Muscle layer of duodenum (tissue), 2 donors: ENCODE results near the gene RPL11.
"Not testable (repeated sequence)": the region's sequence is repeated elsewhere in the genome, so short reads cannot be mapped to it uniquely, and the experiment has no call there.

Source experiments
- H3K27ac ChIP-seq: one replicate; pipeline ENCODE4 v1.7.0; 2013; ENCODE audit warnings: mild to moderate bottlenecking, low read length
- H3K27me3 ChIP-seq: one replicate; pipeline ENCODE4 v1.7.0; 2013; ENCODE audit warnings: low read depth, mild to moderate bottlenecking, control low read depth, low read length
- H3K36me3 ChIP-seq, 2 donors: one replicate each; pipeline ENCODE4 v1.7.0; 2013; ENCODE audit warnings: low read length in 2 of 2, control low read depth in 1 of 2, mild to moderate bottlenecking in 1 of 2; ENCODE audit not compliant: insufficient read depth in 2 of 2, control insufficient read depth in 1 of 2
- H3K4me1 ChIP-seq, 2 donors: one replicate each; pipeline ENCODE4 v1.7.0; 2013; ENCODE audit warnings: low read length in 2 of 2, mild to moderate bottlenecking in 2 of 2, control low read depth in 1 of 2, moderate library complexity in 1 of 2; ENCODE audit not compliant: insufficient read depth in 2 of 2, control insufficient read depth in 1 of 2
- H3K4me3 ChIP-seq, 2 donors: one replicate each; pipeline ENCODE4 v1.7.0; 2013; ENCODE audit warnings: low read length in 2 of 2, low read depth in 1 of 2, mild to moderate bottlenecking in 1 of 2
- H3K9me3 ChIP-seq, 2 donors: one replicate each; pipeline ENCODE4 v1.7.0; 2013; ENCODE audit warnings: low read length in 2 of 2, control low read depth in 1 of 2, mild to moderate bottlenecking in 1 of 2; ENCODE audit not compliant: control insufficient read depth in 1 of 2
- donor health status: healthy.

Gene RPL11

DNA sequence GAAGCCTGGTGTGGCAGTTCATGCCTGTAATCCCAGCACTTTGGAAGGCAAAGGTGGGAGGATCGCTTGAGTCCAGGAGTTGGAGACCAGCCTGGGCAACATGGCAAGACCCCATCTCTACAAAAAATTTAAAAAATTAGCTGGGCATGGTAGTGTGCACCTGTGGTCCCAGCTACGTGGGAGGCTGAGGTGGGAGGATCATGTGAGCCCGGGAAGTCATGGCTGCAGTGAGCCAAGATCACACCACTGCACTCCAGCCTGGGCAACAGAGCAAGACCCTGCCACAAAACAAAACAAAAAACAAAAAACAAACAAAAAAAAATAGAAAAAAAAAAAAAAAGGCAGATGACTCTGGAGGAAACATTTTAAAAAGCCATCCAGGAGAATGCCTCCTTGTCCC lies 3.9 kb upstream of the RPL11 start:
- not testable (repeated sequence) for H3K4me1 ChIP-seq, H3K36me3 ChIP-seq, H3K9me3 ChIP-seq, H3K27ac ChIP-seq, H3K27me3 ChIP-seq, H3K4me3 ChIP-seq

DNA sequence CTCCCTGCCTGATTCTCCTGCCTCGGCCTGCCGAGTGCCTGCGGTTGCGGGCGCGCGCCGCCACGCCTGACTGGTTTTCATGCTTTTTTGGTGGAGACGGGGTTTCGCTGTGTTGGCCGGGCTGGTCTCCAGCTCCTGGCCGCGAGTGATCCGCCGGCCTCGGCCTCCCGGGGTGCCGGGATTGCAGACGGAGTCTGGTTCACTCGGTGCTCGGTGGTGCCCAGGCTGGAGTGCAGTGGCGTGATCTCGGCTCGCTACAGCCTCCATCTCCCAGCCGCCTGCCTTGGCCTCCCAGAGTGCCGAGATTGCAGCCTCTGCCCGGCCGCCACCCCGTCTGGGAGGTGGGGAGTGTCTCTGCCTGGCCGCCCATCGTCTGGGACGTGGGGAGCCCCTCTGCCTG lies 3.3 kb upstream of the RPL11 start:
- H3K27me3 ChIP-seq, H3K4me3 ChIP-seq, H3K27ac ChIP-seq, H3K9me3 ChIP-seq, H3K36me3 ChIP-seq: not testable (repeated sequence)
- H3K4me1 ChIP-seq: peaks cover 9 to 10% of the 10 kb centered on the region in 2 donors

- Histone ChIP-seq H3K4me3 (peak overlapping the region; percentile 89 to 95), H3K9me3 (no peaks in the 10 kb centered on the region), H3K36me3 (peaks cover 40 to 46% of the 10 kb centered on the region in 2 donors), H3K27me3 (no peaks in the 10 kb centered on the region), H3K4me1 (peaks cover 12 to 41% of the 10 kb centered on the region in 2 donors), H3K27ac (peak overlapping the region; percentile 91)
Observed at GRCh38 chr1:23692308-23692871, 784 bp downstream of the RPL11 start.

- H3K27ac ChIP-seq: no peak overlapping the region
- peak overlapping the region in 1 of 2 donors; percentile 89 for H3K4me3 ChIP-seq
- H3K4me1 ChIP-seq: peaks cover 12 to 41% of the 10 kb centered on the region in 2 donors
- H3K27me3 ChIP-seq: no peaks in the 10 kb centered on the region
- H3K36me3 ChIP-seq: peaks cover 51 to 53% of the 10 kb centered on the region in 2 donors
- no peaks in the 10 kb centered on the region for H3K9me3 ChIP-seq
Observed at GRCh38 chr1:23693599-23693998, 2.0 kb downstream of the RPL11 start.

DNA sequence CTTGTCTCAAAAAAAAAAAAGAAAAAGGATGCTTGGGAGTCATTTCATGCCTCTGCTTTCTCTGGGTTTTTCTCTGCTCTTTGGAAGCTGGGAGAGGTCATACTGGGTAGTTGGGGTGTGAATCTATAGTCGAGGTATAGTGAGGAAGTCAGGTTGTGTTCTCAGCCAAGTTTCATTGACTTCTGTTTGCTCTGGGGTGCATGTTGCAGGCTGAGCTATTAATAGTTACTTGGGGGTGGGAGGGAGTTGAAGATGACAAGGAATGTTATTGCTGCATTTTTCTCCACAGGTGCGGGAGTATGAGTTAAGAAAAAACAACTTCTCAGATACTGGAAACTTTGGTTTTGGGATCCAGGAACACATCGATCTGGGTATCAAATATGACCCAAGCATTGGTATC lies 2.8 kb downstream of the RPL11 start:
- Histone ChIP-seq H3K9me3 (no peaks in the 10 kb centered on the region), H3K4me1 (peaks cover 12 to 41% of the 10 kb centered on the region in 2 donors), H3K36me3 (peaks cover 51 to 60% of the 10 kb centered on the region in 2 donors), H3K4me3 (no peak overlapping the region), H3K27ac (no peak overlapping the region), H3K27me3 (no peaks in the 10 kb centered on the region)

- Histone ChIP-seq H3K27ac (no peak overlapping the region), H3K9me3 (no peaks in the 10 kb centered on the region), H3K36me3 (peaks cover 61 to 71% of the 10 kb centered on the region in 2 donors), H3K27me3 (no peaks in the 10 kb centered on the region), H3K4me3 (no peak overlapping the region), H3K4me1 (peaks cover 12 to 41% of the 10 kb centered on the region in 2 donors)
Observed at GRCh38 chr1:23695667-23696066, 4.1 kb downstream of the RPL11 start.

DNA sequence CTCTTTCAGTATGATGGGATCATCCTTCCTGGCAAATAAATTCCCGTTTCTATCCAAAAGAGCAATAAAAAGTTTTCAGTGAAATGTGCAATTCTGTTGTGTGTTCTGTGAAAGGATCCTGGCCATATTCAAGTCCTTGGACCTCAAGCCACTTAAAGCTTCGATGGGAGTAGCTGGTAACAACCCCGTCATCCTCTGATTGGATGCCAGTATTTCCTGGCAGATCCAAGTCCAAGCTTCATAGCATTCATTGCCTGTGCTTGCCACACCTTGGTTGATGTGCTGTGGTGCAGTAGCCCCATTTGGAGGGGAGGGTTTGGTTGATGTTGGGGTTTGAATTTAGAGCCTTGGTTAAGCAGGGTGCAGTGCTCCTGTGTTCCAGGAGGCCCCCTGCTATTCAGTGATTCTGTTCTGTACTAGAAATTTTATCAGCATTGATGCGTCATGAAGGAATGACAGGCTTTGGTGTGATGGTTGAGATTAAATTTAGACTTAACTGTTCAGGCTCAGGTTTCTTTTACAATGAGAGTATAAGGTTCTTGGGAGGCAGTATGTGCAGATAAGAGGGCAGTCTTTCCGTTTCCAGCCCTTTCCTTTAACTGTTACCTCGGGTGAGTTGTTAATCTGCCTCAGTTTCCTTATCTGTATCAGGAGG lies 4.9 kb downstream of the RPL11 start:
- Histone ChIP-seq H3K36me3 (peaks cover 61 to 72% of the 10 kb centered on the region in 2 donors), H3K4me1 (peaks cover 12 to 41% of the 10 kb centered on the region in 2 donors), H3K27me3 (no peaks in the 10 kb centered on the region), H3K4me3 (no peak overlapping the region), H3K9me3 (no peaks in the 10 kb centered on the region), H3K27ac (no peak overlapping the region)

GRCh38 chr1:23698466-23698865 lies 6.9 kb downstream of the RPL11 start:
- Histone ChIP-seq H3K4me3 (no peak overlapping the region), H3K36me3 (peaks cover 63 to 71% of the 10 kb centered on the region in 2 donors), H3K9me3 (no peaks in the 10 kb centered on the region), H3K4me1 (peaks cover 1 to 28% of the 10 kb centered on the region in 2 donors), H3K27ac (no peak overlapping the region), H3K27me3 (no peaks in the 10 kb centered on the region)

- Histone ChIP-seq H3K36me3 (peaks cover 52 to 63% of the 10 kb centered on the region in 2 donors), H3K4me1 (peaks cover 0 to 18% of the 10 kb centered on the region in 2 donors), H3K27ac (no peak overlapping the region), H3K27me3 (no peaks in the 10 kb centered on the region), H3K9me3 (no peaks in the 10 kb centered on the region), H3K4me3 (no peak overlapping the region)
Observed at GRCh38 chr1:23699280-23700179, 7.9 kb downstream of the RPL11 start.

DNA sequence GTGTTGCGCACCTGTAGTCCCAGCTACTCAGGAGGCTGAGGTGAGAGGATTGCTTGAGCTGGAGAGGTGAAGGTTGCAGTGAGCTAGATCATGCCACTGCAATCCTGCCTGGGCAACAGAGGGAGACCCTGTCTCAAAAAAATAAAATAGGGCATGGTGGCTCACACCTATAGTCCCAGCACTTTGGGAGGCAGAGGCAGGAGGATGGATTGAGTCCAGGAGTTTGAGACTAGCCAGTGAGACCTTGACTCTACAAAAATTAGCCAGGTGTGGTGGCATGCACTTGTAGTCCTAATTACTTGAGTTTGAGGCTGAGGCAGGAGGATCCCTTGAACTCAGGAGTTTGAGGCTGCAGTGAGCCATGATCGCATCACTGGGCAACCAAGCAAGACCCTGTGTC lies 9.7 kb downstream of the RPL11 start:
- H3K4me3 ChIP-seq: no peak overlapping the region
- peaks cover 34 to 54% of the 10 kb centered on the region in 2 donors for H3K36me3 ChIP-seq
- no peak overlapping the region for H3K27ac ChIP-seq
- no peaks in the 10 kb centered on the region for H3K9me3 ChIP-seq
- H3K4me1 ChIP-seq: peaks cover 0 to 2% of the 10 kb centered on the region in 2 donors
- no peaks in the 10 kb centered on the region for H3K27me3 ChIP-seq

DNA sequence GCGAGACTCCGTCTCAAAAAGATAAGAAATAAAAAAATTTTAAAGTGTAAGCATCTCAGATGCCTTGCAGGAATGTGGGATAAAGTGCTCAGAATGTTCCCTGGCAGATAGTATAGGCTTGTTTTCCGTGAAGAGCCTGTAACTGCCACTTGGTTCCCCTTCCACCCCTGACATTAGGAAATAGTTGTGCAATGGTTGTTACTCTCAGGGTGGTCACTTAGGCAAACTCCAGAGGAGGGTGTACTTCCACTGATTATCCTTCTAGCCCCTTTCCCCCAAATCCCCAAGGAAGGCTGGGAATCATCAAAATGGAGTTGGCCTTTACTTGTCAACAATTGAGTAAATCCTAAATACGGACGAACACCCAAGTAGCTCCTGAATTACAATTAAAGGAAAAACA lies 10.4 kb downstream of the RPL11 start:
- Histone ChIP-seq H3K27me3 (no peaks in the 10 kb centered on the region), H3K4me1 (no peaks in the 10 kb centered on the region), H3K4me3 (no peak overlapping the region), H3K9me3 (no peaks in the 10 kb centered on the region), H3K27ac (no peak overlapping the region), H3K36me3 (peaks cover 28 to 47% of the 10 kb centered on the region in 2 donors)
